HepG2 (cell line): ENCODE measurements around the gene MOCS1. TPM values are rescaled to one million over a fixed set of nuclear protein-coding genes. Genes with fewer than 3 reads are reported as not detected.

Experiments
- ATAC-seq: fragments of 200-7000 bp; cut with Tn5 transposase; 3 replicates; pipeline ENCODE4 v1.9.1; 2020; ENCODE audit warnings: mild to moderate bottlenecking, moderate library complexity
- BruUV-seq: library from RNA; stranded (reverse); fragments of 400-500 nt; replicated peaks from 2 replicates; lab custom pipeline; 2021; lab: Mats Ljungman, UMichigan
- CTCF ChIA-PET: fragments of 300-600 bp; formaldehyde crosslinking; extraction: SDS; loops from one replicate; lab custom pipeline; 2021; ENCODE audit warnings: low total read pairs, inconsistent platforms, low intra/inter-chr PET ratio; lab: Yijun Ruan, JAX
- POLR2A ChIA-PET: fragments of 350-600 bp; sonication (Branson Sonifier 250); formaldehyde crosslinking; loops from one replicate; lab custom pipeline; 2020; ENCODE audit warnings: antibody characterized with exemption, inconsistent platforms; lab: Yijun Ruan, JAX
- DNase-seq: peaks from one replicate; pipeline ENCODE4 v3.0.0-alpha.2; 2015; ENCODE audit warnings: low spot score
- FAIRE-seq: peaks from 3 replicates; lab custom pipeline; 2011; peaks lifted over from hg19 to GRCh38; lab: Jason Lieb, UNC
- H2AFZ ChIP-seq: one replicate; pipeline ENCODE4 v1.6.1; 2011; ENCODE audit warnings: low read length, inconsistent platforms
- H3K27ac ChIP-seq: fragments of 300-600 bp; 3 replicates; pipeline ENCODE4 v1.8.0; 2011; ENCODE audit warnings: mixed run types, mild to moderate bottlenecking, mixed read lengths, low read length, inconsistent platforms; ENCODE audit not compliant: insufficient read depth; ENCODE audit errors: extremely low read length
- H3K27me3 ChIP-seq, 2 experiments: fragments of 200-600 bp in 1 of 2; 2 replicates in 1 of 2; 3 replicates in 1 of 2; pipeline versions ENCODE4 v1.6.0 to v1.8.0; 2011; ENCODE audit warnings: low read length in 2 of 2, mild to moderate bottlenecking in 2 of 2, moderate library complexity in 2 of 2, inconsistent platforms in 1 of 2; ENCODE audit not compliant: insufficient read depth in 2 of 2, control insufficient read depth in 1 of 2
- H3K36me3 ChIP-seq, 2 experiments: fragments of 200-600 bp in 1 of 2; replicated peaks in 1 of 2; 2 replicates in 1 of 2; 3 replicates in 1 of 2; pipeline versions ENCODE4 v1.5.1 to v1.8.0; 2011; ENCODE audit warnings: low read length in 2 of 2, inconsistent platforms in 1 of 2; ENCODE audit not compliant: insufficient read depth in 2 of 2, control insufficient read depth in 1 of 2
- H3K4me1 ChIP-seq: 2 replicates; pipeline ENCODE4 v1.5.1; 2012; ENCODE audit warnings: low read length, inconsistent platforms; ENCODE audit not compliant: insufficient read depth
- H3K4me2 ChIP-seq: 2 replicates; pipeline ENCODE4 v1.6.0; 2011; ENCODE audit warnings: low read depth, low read length, inconsistent platforms
- H3K4me3 ChIP-seq, 3 experiments: fragments of 200-600 bp in 1 of 3; sonication (generic), shearing (Covaris generic) in 1 of 3; replicated peaks in 1 of 3; 2 replicates each; pipeline ENCODE4 v1.5.1; 2011 to 2016; ENCODE audit warnings: low read length in 3 of 3, inconsistent platforms in 2 of 3, low read depth in 2 of 3, mild to moderate bottlenecking in 2 of 3, control low read depth in 1 of 3, mixed read lengths in 1 of 3; ENCODE audit not compliant: insufficient read depth in 1 of 3
- H3K79me2 ChIP-seq: one replicate; pipeline ENCODE4 v1.6.1; 2011; ENCODE audit warnings: low read length, inconsistent platforms; ENCODE audit not compliant: insufficient read depth
- H3K9ac ChIP-seq: 2 replicates; pipeline ENCODE4 v1.6.0; 2011; ENCODE audit warnings: mild to moderate bottlenecking, low read depth, low read length, inconsistent platforms; ENCODE audit not compliant: insufficient read depth
- H3K9me3 ChIP-seq: 2 replicates; pipeline ENCODE4 v1.5.1; 2012; ENCODE audit warnings: mild to moderate bottlenecking, low read length
- H4K20me1 ChIP-seq: 2 replicates; pipeline ENCODE4 v1.6.0; 2011; ENCODE audit warnings: inconsistent platforms, mild to moderate bottlenecking, low read length, moderate library complexity; ENCODE audit not compliant: insufficient read depth
- ATF6 ChIP-seq: sonication (generic); formaldehyde crosslinking; conservative IDR thresholded peaks from 2 replicates; pipeline ENCODE4 v1.4.0; 2020; ENCODE audit warnings: missing genetic modification reagents
- CENPX ChIP-seq: sonication (generic); formaldehyde crosslinking; IDR thresholded peaks from 2 replicates; pipeline ENCODE4 v1.9.0; 2021; ENCODE audit warnings: mild to moderate bottlenecking, missing genetic modification reagents, moderate library complexity
- DR1 ChIP-seq: sonication (generic); formaldehyde crosslinking; IDR thresholded peaks from 2 replicates; pipeline ENCODE4 v1.8.0; 2021; ENCODE audit warnings: mild to moderate bottlenecking, missing genetic modification reagents, inconsistent platforms
- HCFC1 ChIP-seq: fragments of 150-350 bp; IDR thresholded peaks from 2 replicates; pipeline ENCODE4 v1.6.1; 2014; ENCODE audit warnings: low read depth, low read length
- HOXA7 ChIP-seq: sonication (generic); formaldehyde crosslinking; IDR thresholded peaks from 2 replicates; pipeline ENCODE4 v1.8.1; 2022; ENCODE audit warnings: mild to moderate bottlenecking, missing genetic modification reagents, moderate library complexity
- MYNN ChIP-seq: sonication (generic); formaldehyde crosslinking; IDR thresholded peaks from 2 replicates; pipeline ENCODE4 v1.4.0; 2020; ENCODE audit warnings: mild to moderate bottlenecking, low read depth, missing genetic modification reagents
- ONECUT2 ChIP-seq: sonication (generic); formaldehyde crosslinking; IDR thresholded peaks from 2 replicates; pipeline ENCODE4 v1.4.0; 2020; ENCODE audit warnings: missing genetic modification reagents
- POGZ ChIP-seq: sonication (generic); formaldehyde crosslinking; IDR thresholded peaks from 2 replicates; pipeline ENCODE4 v1.4.0; 2020; ENCODE audit warnings: mild to moderate bottlenecking, missing genetic modification reagents
- SATB2 ChIP-seq: sonication (generic); formaldehyde crosslinking; IDR thresholded peaks from 2 replicates; pipeline ENCODE4 v1.5.0; 2020; ENCODE audit warnings: missing genetic modification reagents
- SSRP1 ChIP-seq: IDR thresholded peaks from 2 replicates; pipeline ENCODE4 v1.6.1; 2016; ENCODE audit warnings: control low read depth
- TCF7L2 ChIP-seq: IDR thresholded peaks from 2 replicates; pipeline ENCODE4 v1.6.1; 2011; ENCODE audit warnings: mild to moderate bottlenecking, low read depth, low read length, moderate library complexity
- UBTF ChIP-seq: sonication (generic); formaldehyde crosslinking; IDR thresholded peaks from 2 replicates; pipeline ENCODE4 v1.4.0; 2020; ENCODE audit warnings: mild to moderate bottlenecking, missing genetic modification reagents
- ZNF296 ChIP-seq: sonication (generic); formaldehyde crosslinking; conservative IDR thresholded peaks from 2 replicates; pipeline ENCODE4 v1.5.0; 2020; ENCODE audit warnings: mild to moderate bottlenecking, missing genetic modification reagents
- ZNF572 ChIP-seq: sonication (generic); formaldehyde crosslinking; IDR thresholded peaks from 2 replicates; pipeline ENCODE4 v1.5.1; 2020; ENCODE audit warnings: mild to moderate bottlenecking, missing genetic modification reagents
- ZNF639 ChIP-seq: conservative IDR thresholded peaks from 2 replicates; pipeline ENCODE4 v1.6.1; 2018; ENCODE audit warnings: missing genetic modification reagents
- ZSCAN22 ChIP-seq: sonication (generic); formaldehyde crosslinking; IDR thresholded peaks from 2 replicates; pipeline ENCODE4 v1.4.0; 2020; ENCODE audit warnings: mild to moderate bottlenecking, missing genetic modification reagents
- WGBS: methylation state at CpG from one replicate; pipeline ENCODE4 v1.1.6; 2017; ENCODE audit warnings: low lambda C conversion rate; 5-methylcytosine and 5-hydroxymethylcytosine counted together
- in situ Hi-C: cut with HindIII; loops from 2 replicates; pipeline ENCODE4 v1.10.0; 2017; ENCODE audit warnings: low pct_unique_long_range_greater_than_20kb; ENCODE audit not compliant: extremely low pct_ligation_motif_present
- intact Hi-C: fragments of 100-400 bp; cut with micrococcal nuclease; formaldehyde crosslinking; loops from one replicate; pipeline ENCODE4 v1.10.0; 2022; ENCODE audit not compliant: unreplicated experiment
- polyA plus RNA-seq, 8 experiments: library from polyadenylated mRNA; depleted of rRNA in 3 of 8; stranded (reverse) in 7 of 8; unstranded in 1 of 8; fragments of >200 nt; fragmentation: Illumina TruSeq in 4 of 8; extraction: Trizol in 4 of 8; gene quantifications; 2 replicates each; pipeline versions ENCODE4 v1.2.1 to v1.2.3, GENCODE V29; 2011 to 2016; ENCODE audit warnings: low read depth in 4 of 8, missing spikeins in 1 of 8, mixed read lengths in 1 of 8; ENCODE audit not compliant: insufficient read depth in 1 of 8
- total RNA-seq, 5 experiments: library from RNA; depleted of rRNA; stranded (reverse); fragments of >200 nt; fragmentation: Illumina TruSeq; extraction: Trizol; gene quantifications; 2 replicates each; pipeline ENCODE4 v1.2.3, GENCODE V29; 2016; ENCODE audit warnings: low read depth in 1 of 5
- TF ChIP-seq, protein P1 (sequence below): sonication (generic); formaldehyde crosslinking; IDR thresholded peaks from 2 replicates; pipeline ENCODE4 v1.4.0; 2020; ENCODE audit warnings: mild to moderate bottlenecking, missing genetic modification reagents

MOCS1 gene
- total and polyA plus RNA-seq, 2 of the 13 experiments (the other 11 are each of a cell fraction or from before 2014, with no cell fraction given): 5.3 to 11.7 TPM

DNA sequence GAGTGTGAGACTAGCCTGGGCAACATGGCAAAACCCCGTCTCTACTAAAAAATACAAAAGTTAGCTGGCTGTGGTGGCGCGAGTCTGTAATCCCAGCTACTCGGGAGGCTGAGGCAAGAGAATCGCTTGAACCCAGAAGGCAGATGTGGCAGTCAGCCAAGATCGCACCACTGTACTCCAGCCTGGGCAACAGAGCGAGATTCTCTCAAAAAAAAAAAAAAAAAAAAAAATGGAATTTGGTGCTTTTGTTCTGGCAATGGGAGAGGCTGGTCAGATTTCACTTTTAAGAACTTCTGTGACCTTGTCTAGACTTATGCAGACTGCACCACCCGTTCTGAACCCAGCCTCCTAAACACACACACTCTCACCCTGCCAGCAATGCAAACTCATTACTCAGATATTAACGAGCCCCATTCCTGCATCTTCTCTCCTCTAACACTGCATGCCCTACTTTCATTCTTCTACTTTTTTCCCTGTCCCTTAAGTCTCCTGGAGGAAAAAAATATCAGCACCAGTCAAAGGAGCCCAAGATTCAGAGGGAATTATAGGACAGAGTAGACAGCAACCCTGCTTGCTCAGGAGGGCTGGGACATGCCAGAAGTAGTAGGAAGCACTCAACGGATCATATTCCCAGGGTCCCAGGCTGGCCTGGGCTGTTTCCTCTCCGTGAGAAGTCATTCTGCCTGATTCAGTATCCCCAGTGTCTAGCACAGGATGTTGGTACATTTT is 4.4 kb downstream of the MOCS1 start (continued):
- no peak for TF ChIP-seq DR1 (CRISPR knock-in tag)
- TF ChIP-seq ZSCAN22 (CRISPR knock-in tag): no peak
- no peak for TF ChIP-seq SSRP1 (CRISPR knock-in tag)
- TF ChIP-seq ATF6 (CRISPR knock-in tag): no peak
- TF ChIP-seq HOXA7: no peak
- no peak for TF ChIP-seq ZNF639
- TF ChIP-seq POGZ (CRISPR knock-in tag): no peak

DNA sequence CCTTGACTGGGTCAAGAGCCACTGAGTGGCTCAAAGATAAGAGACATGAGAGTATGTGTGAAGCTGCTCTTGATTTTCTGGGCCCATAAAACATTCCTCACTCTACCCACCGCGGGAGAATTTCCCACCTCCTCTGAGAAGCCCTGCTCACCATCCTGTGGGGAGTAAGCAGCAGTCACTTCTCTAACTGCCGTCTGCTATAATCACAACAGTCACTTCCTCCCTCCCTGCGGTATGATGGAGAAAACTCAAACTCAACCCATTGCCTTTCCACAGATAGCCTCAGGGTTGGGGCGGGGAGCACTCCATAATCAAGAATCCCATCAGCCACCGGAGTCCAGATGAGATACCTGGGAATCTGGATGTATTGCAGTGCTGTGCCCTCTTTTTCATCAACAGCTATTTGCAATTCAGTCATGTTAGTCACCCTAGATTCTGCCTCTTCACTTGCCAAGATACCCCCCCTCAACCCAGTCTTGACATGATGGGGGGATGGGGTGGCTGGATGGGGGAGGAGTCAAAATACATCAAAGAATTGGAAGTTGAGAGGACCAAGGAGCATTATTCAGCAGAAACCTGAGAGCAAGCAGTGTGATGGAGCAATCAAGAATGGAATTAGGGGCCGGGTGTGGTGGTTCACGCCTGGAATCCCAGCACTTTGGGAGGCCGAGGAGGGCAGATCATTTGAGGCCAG is 5.1 kb downstream of the MOCS1 start:
- H3K4me2 ChIP-seq: no peak overlapping the region
- 85% methylated on average over 9 of the region's 9 CpGs for WGBS
- H3K9ac ChIP-seq: no peak overlapping the region
- intact Hi-C loops (no loop called here), in situ Hi-C loops (no loop called here)
- H3K79me2 ChIP-seq: no peaks in the 10 kb centered on the region
- H3K9me3 ChIP-seq: no peaks in the 10 kb centered on the region
- H3K27me3 ChIP-seq: no peaks in the 10 kb centered on the region
- peaks cover 29% of the 10 kb centered on the region for H3K4me1 ChIP-seq
- ChIA-PET CTCF (no interaction called here), POLR2A (no interaction called here)
- no peak for FAIRE-seq
- no peak for DNase-seq
- H3K27ac ChIP-seq: no peak overlapping the region
- no TSS peak for BruUV-seq
- no peak overlapping the region for H3K4me3 ChIP-seq
- H3K36me3 ChIP-seq: peaks cover 4 to 10% of the 10 kb centered on the region in 2 experiments; a peak in 3 of 5 replicates
- H4K20me1 ChIP-seq: no peaks in the 10 kb centered on the region
- no peak for ATAC-seq
- H2AFZ ChIP-seq: no peak overlapping the region
- TF ChIP-seq ZNF296 (CRISPR knock-in tag) (no peak), CENPX (no peak), MYNN (no peak), UBTF (CRISPR knock-in tag) (no peak), SATB2 (no peak), HCFC1 (no peak), ONECUT2 (CRISPR knock-in tag) (no peak), ZNF572 (CRISPR knock-in tag) (no peak), TCF7L2 (no peak)
- TF ChIP-seq, protein P1, sequence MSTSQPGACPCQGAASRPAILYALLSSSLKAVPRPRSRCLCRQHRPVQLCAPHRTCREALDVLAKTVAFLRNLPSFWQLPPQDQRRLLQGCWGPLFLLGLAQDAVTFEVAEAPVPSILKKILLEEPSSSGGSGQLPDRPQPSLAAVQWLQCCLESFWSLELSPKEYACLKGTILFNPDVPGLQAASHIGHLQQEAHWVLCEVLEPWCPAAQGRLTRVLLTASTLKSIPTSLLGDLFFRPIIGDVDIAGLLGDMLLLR: no peak
